ENCODE measurements around the gene BNC1.

The BNC1 gene

GRCh38 chr15:83284559-83285283, at the start of gene BNC1:
Gene BNC1 (minus strand): TSS chr15:83284664. CDS start chr15:83284628, 36 bp downstream.
- no peak for DNase-seq (ENCODE audit: low read depth in 2 of 2)

GRCh38 chr15:83327041-83327440, 42.6 kb upstream of the BNC1 start:
- no peak for DNase-seq (ENCODE audit: low read depth in 2 of 2)

- DNase-seq (ENCODE audit: low read depth in 2 of 2) = no peak
Measured at GRCh38 chr15:83324799-83325198, 40.3 kb upstream of the BNC1 start.

- no peak for DNase-seq (ENCODE audit: low read depth in 2 of 2)
Measured at GRCh38 chr15:83323296-83323711, 38.8 kb upstream of the BNC1 start.

- no peak for DNase-seq (ENCODE audit: low read depth in 2 of 2)
Measured at GRCh38 chr15:83322691-83323090, 38.2 kb upstream of the BNC1 start.

- no peak for DNase-seq (ENCODE audit: low read depth in 2 of 2)
Measured at GRCh38 chr15:83322061-83322460, 37.6 kb upstream of the BNC1 start.

GRCh38 chr15:83320844-83321243, 36.4 kb upstream of the BNC1 start:
- no peak for DNase-seq (ENCODE audit: low read depth in 2 of 2)

- no peak for DNase-seq (ENCODE audit: low read depth in 2 of 2)
Measured at GRCh38 chr15:83320404-83320803, 35.9 kb upstream of the BNC1 start.

- no peak for DNase-seq (ENCODE audit: low read depth in 2 of 2)
Measured at GRCh38 chr15:83319771-83320170, 35.3 kb upstream of the BNC1 start.

GRCh38 chr15:83318861-83319415, 34.5 kb upstream of the BNC1 start:
- no peak for DNase-seq (ENCODE audit: low read depth in 2 of 2)

- DNase-seq (ENCODE audit: low read depth in 2 of 2) = no peak
Measured at GRCh38 chr15:83318036-83318435, 33.6 kb upstream of the BNC1 start.

- no peak for DNase-seq (ENCODE audit: low read depth in 2 of 2)
Measured at GRCh38 chr15:83312071-83312470, 27.6 kb upstream of the BNC1 start.

- DNase-seq (ENCODE audit: low read depth in 2 of 2) = no peak
Measured at GRCh38 chr15:83310521-83311456, 26.3 kb upstream of the BNC1 start.

- DNase-seq (ENCODE audit: low read depth in 2 of 2) = no peak
Measured at GRCh38 chr15:83308671-83309070, 24.2 kb upstream of the BNC1 start.

GRCh38 chr15:83306561-83306960, 22.1 kb upstream of the BNC1 start:
- no peak for DNase-seq (ENCODE audit: low read depth in 2 of 2)

GRCh38 chr15:83305704-83306291, 21.3 kb upstream of the BNC1 start:
- DNase-seq (ENCODE audit: low read depth in 2 of 2) = no peak

GRCh38 chr15:83304861-83305703, 20.6 kb upstream of the BNC1 start:
- DNase-seq (ENCODE audit: low read depth in 2 of 2) = no peak

GRCh38 chr15:83303535-83303934, 19.1 kb upstream of the BNC1 start:
- DNase-seq (ENCODE audit: low read depth in 2 of 2) = no peak

GRCh38 chr15:83300826-83301225, 16.4 kb upstream of the BNC1 start:
- no peak for DNase-seq (ENCODE audit: low read depth in 2 of 2)

- no peak for DNase-seq (ENCODE audit: low read depth in 2 of 2)
Measured at GRCh38 chr15:83299462-83299861, 15.0 kb upstream of the BNC1 start.

- DNase-seq (ENCODE audit: low read depth in 2 of 2) = no peak
Measured at GRCh38 chr15:83295417-83295816, 11.0 kb upstream of the BNC1 start.

Measured in activated CD8-positive, alpha-beta memory T cell treated with anti-CD3 and anti-CD28 coated beads for 4 hours (primary cell).